Stimulated activated CD4-positive, alpha-beta T cell treated with anti-CD3 and anti-CD28 coated beads, Interleukin-2, amount 100 ng/mL, for 48 hours (primary cell): ENCODE data around the gene THRA.
"Not testable (repeated sequence)": the region's sequence is repeated elsewhere in the genome, so short reads cannot be mapped to it uniquely, and the experiment has no call there.

Source experiments
- DNase-seq, 2 donors: peaks; one replicate each; pipeline ENCODE4 v3.0.0-alpha.2; 2020

The THRA gene

DNA sequence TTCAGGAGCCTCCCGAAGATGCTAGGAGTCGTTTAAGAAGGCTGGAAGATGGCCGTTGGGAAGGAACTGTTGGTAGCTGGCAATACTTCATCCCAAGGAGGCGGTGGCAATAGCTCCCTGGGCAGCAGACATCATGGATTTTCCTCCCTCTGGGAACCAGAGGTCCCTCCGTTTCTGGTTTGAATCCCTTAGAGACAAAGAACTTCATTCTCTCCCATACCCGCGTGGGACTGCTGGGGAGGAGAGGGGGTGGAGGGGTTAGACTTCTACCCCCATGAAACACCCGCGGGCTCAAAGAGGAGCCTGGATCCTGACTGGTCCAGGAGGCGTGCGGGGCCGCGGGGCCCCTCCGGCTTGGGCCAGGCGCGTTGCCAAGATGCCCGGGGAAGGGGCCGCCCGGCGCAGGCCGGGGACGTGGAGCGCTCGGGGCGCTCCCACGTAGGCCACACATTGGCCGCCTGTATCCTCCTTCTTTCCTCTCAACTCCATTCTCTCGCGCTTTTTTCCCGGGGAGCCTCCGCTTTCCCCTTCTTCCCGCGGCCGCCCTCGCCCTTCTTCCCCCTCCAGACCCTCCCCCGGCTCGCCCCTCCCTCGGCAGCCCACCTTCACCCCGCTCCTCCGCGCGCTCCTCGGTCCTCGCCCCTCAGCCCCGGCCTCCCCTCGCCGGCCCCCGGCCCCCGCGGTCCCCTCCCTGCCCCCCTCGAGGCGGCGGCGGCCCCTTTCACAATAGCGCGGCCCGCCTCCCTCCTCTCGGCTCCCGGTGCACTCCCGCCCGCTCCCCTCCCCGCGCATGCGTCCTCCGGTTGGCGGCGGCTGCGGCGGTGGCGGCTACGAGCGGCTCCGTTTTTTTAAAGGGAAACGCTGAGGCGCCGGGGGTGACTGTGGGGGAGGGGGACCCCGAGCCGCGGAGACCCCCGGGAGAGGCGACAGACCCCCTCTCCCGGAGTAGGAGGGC is 58.7 kb downstream of the THRA start, which contains the start of gene MSL1:
MSL1 (plus strand) TSS at position 791 of the 955 bp plus-strand sequence. CDS start 642 bp downstream, outside the sequence.
- DNase-seq, result peak; percentile 78 to 82

DNA sequence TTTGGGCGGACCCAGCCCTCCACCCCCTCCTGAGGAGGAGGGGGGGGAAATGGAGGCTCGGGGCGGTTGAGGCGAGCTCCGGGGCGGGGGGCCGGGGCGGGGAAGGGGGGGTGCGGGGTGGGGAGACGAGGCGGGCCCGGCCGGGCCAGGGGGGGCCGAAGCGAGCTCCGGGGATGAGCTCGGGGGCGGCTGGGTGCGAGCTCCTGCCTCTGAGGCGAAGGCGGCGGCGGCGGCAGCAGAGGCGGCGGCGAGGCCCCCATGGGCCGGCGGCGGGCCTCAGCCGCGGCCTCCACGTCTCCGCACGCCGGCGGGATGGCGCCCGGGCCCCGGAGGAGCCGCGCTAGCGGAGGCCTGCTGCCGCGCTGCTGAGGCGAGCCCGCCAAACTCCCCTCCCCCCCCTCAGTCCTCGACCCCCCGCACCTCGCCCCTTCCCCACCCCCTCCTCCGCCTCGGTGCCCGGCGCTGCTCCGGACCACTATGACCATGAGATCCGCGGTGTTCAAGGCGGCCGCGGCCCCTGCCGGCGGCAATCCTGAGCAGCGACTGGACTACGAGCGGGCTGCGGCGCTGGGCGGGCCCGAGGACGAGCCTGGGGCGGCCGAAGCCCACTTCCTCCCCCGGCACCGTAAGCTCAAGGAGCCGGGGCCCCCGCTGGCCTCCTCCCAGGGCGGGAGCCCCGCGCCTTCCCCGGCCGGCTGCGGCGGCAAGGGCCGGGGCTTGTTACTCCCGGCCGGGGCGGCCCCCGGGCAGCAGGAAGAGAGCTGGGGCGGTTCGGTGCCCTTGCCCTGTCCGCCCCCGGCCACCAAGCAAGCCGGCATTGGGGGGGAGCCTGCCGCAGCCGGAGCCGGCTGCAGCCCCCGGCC is 59.6 kb downstream of the THRA start:
- no peak for DNase-seq

DNA sequence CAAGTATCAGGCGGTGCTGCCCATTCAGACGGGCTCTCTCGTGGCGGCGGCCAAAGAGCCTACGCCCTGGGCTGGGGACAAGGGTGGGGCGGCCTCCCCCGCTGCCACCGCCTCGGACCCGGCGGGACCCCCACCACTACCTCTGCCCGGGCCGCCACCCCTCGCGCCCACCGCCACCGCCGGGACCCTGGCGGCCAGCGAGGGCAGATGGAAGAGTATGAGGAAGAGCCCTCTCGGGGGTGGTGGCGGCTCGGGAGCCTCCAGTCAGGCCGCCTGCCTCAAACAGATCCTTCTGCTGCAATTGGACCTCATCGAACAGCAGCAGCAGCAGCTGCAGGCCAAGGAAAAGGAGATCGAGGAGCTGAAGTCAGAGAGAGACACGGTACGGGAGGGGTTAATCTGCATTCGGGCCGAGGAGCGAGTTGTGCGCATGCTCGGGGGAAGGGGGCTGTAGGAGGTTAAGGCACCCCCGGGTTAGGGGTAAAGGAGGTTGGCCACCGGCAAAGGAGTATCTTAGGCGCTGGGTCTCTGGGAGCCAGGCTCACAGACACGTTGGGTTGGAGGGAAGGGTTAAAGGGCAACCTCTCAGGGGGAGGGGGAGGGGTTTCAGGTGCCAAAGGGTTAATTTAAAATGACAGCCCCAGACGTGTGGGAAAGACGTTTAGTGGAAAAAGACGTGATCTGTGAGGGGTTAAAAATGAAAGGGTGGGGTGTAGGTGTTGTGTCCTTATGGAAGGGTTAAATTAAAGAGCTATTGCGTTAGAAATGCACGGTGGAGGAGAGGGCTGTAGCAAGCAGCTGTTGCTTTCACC is 60.4 kb downstream of the THRA start:
- DNase-seq, result peak in 1 of 2 donors; percentile 60

DNA sequence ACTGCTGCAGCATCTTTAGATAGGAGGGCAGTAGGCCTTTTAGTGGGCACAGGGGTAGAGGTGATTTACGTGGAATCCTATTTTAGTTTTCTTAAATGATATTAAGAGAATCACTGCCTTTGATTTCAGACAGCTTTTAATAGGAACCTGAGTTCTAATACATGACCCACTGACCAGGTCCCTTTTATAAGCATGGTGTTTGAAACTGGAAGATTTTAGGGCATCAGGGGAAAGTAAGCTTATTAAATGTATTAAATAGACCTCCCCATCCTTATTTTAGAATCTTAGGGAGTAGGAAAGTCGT is 61.0 kb downstream of the THRA start:
- DNase-seq, result no peak

DNA sequence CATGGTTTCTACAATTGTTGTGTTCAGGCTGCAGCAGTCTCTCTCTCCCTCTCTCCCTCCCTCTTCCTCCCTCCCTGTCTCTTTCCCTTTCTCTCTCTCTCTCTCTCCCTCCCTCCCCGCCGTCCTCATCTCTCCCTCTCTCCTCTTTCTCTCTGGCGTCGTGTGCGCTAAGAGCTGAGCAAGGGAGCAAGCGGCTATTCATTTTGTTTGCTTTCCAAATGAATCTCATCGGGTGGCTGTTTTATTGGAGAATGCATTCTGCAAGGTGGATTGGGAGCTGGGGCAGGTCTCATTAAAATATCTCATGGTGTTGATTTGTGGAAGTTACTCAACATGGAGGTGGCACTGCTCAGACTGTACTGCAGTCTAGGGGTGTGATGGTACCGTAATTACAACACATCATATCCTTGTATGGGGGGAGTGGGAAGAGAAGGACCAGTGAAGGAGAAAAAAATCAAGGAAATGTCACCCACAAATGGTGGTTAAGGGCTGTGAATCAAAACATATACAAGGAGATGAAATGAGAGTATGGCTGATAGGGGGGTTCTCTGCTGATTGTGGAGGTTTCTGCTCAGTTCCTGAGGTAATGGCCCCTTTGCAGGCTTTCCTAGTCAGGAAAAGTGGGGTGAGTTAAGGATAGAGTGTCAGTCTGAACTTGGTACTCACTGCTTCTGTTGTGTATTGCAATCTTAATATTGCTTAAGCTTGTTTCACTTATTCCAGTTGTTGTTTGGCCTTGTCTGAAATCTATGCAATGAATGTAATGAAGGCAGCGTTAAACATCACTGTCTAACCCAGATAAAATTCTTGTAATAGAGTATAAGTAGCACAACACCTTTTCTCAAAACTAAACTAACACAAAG is 61.7 kb downstream of the THRA start:
- DNase-seq, result no peak

DNA sequence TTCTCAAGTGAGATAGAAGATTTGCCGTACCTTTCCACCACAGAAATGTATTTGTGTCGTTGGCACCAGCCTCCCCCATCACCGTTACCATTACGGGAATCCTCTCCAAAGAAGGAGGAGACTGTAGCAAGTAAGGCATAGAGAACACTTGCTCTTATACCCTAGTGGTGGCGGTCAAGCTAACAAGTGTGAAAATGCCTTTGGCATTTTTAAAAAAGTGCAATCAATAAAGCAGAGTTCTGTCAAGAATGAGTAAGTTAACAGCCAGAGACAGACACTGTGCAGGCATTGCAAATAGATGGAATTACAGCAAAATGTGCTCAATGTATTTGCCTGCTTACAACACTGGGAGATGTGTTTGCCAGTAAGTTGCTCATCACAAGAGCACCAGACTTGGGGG is 66.7 kb downstream of the THRA start:
- no peak for DNase-seq

DNA sequence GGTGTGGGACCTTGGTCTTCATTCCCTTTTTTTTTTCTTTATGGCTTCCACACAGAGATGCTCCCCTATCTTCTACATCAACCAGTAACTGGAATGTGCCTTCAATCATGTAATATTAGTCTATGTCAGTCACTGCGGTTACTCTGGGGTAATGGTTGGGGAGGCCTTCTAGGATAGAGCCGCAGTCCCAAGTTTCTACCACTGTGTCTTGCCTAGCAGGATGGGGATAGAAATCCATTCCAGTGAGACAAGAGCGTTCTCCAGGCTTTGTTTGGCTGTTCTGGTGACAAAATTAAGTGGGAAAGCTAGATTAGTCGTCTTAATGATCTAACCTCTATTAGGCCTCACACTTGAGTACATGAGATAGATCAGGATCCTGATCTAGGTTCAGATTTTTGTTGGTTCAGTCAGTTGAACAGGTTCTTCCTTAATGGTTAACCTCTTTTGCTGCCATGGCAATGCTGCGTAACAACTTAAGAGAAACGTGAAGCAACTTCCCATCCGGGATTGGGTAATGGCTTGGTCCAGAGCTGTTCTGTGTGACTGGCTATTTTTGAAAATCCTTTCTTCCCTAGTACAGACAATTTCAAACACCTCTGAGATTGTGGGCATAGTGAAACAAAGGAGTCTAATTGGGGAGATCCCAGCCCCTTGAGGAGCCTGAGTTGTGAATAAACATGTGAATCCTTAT is 67.7 kb downstream of the THRA start:
- no peak for DNase-seq

DNA sequence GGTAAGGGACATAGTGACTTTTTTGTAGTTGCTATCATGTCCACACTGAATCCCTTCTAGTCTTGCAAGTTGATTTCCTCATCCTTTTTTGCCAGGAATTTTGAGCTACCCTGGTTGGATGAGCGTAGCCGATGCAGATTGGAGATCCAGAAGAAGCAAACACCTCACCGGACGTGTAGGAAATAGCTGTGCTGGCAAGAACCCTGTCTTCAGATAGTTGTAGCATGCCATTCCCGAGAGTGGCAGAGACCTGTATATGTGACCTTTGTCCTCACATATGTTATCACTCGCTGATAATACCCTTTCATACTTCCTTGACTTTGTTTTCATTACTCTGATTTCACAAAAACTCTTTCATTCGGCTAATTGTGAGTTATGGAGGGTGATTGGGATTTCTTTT is 71.4 kb downstream of the THRA start:
- DNase-seq, result no peak

DNA sequence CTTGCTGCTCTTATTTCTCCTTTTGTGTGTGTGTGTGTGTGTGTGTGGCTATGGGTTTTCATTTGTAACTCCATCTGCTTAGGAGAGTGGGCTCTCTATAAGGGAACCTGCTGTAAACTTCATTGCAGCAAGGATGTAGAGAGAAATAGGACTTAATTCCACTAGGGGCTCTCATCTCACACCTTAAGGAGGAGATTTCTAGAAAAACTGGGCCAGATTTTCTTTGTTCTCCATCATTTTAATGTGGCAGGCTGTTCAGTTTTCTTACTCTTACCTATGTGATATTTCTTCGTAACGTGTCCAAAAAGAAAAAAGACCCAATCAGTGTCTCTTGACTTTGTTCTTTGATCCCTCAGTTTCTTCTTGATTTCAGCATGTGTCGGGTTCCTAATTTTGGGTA is 73.1 kb downstream of the THRA start:
- no peak for DNase-seq

DNA sequence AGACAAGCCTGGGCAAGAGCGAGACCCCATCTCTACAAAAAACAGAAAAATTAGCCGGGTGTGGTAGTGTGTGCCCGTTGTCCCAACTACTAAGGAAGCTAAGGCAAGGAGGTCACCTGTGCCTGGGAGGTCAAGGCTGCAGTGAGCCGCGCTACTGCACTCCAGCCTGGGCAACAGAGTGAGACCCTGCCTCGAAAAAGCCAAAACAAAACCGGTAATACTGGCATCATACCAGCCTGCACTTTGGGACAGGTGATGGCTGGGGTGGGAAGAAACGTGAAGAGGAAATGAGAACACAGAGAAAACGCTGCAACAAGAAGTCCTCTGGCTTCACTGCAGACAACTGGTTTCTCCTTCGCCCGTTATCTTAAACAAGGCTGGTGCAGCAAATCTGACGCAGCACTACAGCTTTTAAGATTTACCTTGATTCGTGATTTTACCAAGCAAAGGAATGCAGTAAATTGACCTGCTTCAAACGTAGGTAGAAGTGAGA is 76.8 kb downstream of the THRA start:
- DNase-seq, result peak in 1 of 2 donors; percentile 11

DNA sequence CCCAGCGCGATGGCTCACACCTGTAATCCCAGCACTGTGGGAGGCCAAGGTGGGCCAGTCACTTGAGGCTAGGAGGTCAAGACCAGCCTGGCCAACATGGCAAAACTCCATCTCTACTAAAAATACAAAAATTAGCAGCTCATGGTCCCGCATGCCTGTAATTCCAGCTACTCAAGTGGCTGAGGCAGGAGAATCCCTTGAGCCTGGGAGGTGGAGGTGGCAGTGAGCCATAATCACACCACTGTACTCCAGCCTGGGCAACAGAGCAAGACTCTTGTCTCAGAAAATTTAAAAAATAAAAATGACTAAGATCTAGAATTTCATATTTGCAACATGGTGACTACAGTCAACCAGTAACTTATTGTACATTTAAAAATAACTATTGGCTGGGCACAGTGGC is 80.4 kb downstream of the THRA start:
- not testable (repeated sequence) for DNase-seq
